ENCODE data around the gene PAIP2B. TPM values are rescaled to one million over a fixed set of nuclear protein-coding genes. Genes with fewer than 3 reads are reported as not detected.

The PAIP2B gene
- total and polyA plus RNA-seq, 10 of the 15 experiments (the other 5 are each of a cell fraction or from before 2014, with no cell fraction given): 0.06 to 0.79 (median 0.32) TPM

DNA sequence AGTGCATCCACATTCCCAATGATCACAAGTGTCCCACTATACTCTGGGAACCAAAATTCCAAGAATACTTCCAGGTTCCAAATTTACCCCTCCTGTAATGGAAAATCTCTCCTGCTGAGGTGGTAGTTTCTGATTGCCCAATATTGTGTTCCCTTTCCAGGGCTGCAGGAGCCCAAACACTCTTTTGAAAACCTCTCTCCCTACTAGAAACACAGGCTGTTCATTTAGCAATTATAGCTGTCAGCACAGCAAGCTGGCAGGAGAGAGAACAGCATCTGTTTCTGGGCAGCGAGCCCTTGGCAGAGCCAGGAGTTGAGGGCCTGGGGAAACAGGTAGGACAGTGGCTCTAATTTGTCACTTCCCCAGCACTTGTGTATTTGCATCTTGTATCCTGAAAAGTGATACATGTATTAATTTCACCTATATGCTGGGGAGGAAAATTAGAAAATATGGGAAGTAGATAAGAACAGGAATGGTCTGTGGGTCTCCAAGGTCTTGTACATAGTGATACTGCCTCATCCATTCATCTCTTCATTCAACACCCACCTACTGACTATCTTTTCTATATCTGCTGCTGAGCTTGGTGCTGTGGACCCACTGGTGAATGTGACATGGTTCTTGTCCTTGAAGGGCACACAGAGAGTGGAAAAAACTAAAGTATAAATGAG, 16.9 kb upstream of the PAIP2B start:
- H4K20me1 ChIP-seq (ENCODE audit: control insufficient read depth, insufficient read depth): no peaks in the 10 kb centered on the region
- no peak overlapping the region for H3K4me3 ChIP-seq
- H3K9me3 ChIP-seq (replicated peaks; ENCODE audit: control insufficient read depth, insufficient read depth, low read length): no peaks in the 10 kb centered on the region
- intact Hi-C loops (cut with micrococcal nuclease; ENCODE audit: unreplicated experiment): no loop called here
- no peaks in the 10 kb centered on the region for H3K27me3 ChIP-seq (replicated peaks in 1 of 2; ENCODE audit: control insufficient read depth in 2 of 2, insufficient read depth in 2 of 2, low read length in 1 of 2)
- ChIA-PET SMC1A (ENCODE audit: uncharacterized antibody, unreplicated experiment) (no interaction called here), CTCF (interaction anchor here (0.8 to 1.1 kb wide), 2 partner anchors 194 to 268 kb away, joined by 3 read pairs; no protein-coding TSS in a partner anchor), POLR2A (no interaction called here), RAD21 (ENCODE audit: unreplicated experiment) (no interaction called here)
- TF ChIP-seq, protein P1, sequence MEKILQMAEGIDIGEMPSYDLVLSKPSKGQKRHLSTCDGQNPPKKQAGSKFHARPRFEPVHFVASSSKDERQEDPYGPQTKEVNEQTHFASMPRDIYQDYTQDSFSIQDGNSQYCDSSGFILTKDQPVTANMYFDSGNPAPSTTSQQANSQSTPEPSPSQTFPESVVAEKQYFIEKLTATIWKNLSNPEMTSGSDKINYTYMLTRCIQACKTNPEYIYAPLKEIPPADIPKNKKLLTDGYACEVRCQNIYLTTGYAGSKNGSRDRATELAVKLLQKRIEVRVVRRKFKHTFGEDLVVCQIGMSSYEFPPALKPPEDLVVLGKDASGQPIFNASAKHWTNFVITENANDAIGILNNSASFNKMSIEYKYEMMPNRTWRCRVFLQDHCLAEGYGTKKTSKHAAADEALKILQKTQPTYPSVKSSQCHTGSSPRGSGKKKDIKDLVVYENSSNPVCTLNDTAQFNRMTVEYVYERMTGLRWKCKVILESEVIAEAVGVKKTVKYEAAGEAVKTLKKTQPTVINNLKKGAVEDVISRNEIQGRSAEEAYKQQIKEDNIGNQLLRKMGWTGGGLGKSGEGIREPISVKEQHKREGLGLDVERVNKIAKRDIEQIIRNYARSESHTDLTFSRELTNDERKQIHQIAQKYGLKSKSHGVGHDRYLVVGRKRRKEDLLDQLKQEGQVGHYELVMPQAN (conservative IDR thresholded peaks at IDR 0.05): no peak
- TF ChIP-seq, protein P2, sequence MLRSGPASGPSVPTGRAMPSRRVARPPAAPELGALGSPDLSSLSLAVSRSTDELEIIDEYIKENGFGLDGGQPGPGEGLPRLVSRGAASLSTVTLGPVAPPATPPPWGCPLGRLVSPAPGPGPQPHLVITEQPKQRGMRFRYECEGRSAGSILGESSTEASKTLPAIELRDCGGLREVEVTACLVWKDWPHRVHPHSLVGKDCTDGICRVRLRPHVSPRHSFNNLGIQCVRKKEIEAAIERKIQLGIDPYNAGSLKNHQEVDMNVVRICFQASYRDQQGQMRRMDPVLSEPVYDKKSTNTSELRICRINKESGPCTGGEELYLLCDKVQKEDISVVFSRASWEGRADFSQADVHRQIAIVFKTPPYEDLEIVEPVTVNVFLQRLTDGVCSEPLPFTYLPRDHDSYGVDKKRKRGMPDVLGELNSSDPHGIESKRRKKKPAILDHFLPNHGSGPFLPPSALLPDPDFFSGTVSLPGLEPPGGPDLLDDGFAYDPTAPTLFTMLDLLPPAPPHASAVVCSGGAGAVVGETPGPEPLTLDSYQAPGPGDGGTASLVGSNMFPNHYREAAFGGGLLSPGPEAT (IDR thresholded peaks at IDR 0.05; ENCODE audit: low read depth): no peak
- TF ChIP-seq, protein P3, sequence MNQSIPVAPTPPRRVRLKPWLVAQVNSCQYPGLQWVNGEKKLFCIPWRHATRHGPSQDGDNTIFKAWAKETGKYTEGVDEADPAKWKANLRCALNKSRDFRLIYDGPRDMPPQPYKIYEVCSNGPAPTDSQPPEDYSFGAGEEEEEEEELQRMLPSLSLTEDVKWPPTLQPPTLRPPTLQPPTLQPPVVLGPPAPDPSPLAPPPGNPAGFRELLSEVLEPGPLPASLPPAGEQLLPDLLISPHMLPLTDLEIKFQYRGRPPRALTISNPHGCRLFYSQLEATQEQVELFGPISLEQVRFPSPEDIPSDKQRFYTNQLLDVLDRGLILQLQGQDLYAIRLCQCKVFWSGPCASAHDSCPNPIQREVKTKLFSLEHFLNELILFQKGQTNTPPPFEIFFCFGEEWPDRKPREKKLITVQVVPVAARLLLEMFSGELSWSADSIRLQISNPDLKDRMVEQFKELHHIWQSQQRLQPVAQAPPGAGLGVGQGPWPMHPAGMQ (IDR thresholded peaks at IDR 0.05; ENCODE audit: borderline replicate concordance): no peak
- TF ChIP-seq TBL1XR1 (IDR thresholded peaks at IDR 0.05; ENCODE audit: low read depth, low read length) (no peak), SMC3 (IDR thresholded peaks at IDR 0.05; ENCODE audit: borderline replicate concordance, low read length) (no peak), SMAD5 (IDR thresholded peaks at IDR 0.05; ENCODE audit: low read depth) (no peak)
- TF ChIP-seq, protein P4, sequence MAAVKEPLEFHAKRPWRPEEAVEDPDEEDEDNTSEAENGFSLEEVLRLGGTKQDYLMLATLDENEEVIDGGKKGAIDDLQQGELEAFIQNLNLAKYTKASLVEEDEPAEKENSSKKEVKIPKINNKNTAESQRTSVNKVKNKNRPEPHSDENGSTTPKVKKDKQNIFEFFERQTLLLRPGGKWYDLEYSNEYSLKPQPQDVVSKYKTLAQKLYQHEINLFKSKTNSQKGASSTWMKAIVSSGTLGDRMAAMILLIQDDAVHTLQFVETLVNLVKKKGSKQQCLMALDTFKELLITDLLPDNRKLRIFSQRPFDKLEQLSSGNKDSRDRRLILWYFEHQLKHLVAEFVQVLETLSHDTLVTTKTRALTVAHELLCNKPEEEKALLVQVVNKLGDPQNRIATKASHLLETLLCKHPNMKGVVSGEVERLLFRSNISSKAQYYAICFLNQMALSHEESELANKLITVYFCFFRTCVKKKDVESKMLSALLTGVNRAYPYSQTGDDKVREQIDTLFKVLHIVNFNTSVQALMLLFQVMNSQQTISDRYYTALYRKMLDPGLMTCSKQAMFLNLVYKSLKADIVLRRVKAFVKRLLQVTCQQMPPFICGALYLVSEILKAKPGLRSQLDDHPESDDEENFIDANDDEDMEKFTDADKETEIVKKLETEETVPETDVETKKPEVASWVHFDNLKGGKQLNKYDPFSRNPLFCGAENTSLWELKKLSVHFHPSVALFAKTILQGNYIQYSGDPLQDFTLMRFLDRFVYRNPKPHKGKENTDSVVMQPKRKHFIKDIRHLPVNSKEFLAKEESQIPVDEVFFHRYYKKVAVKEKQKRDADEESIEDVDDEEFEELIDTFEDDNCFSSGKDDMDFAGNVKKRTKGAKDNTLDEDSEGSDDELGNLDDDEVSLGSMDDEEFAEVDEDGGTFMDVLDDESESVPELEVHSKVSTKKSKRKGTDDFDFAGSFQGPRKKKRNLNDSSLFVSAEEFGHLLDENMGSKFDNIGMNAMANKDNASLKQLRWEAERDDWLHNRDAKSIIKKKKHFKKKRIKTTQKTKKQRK (IDR thresholded peaks at IDR 0.05; ENCODE audit: low read depth, low read length): no peak
- TF ChIP-seq, protein P5, sequence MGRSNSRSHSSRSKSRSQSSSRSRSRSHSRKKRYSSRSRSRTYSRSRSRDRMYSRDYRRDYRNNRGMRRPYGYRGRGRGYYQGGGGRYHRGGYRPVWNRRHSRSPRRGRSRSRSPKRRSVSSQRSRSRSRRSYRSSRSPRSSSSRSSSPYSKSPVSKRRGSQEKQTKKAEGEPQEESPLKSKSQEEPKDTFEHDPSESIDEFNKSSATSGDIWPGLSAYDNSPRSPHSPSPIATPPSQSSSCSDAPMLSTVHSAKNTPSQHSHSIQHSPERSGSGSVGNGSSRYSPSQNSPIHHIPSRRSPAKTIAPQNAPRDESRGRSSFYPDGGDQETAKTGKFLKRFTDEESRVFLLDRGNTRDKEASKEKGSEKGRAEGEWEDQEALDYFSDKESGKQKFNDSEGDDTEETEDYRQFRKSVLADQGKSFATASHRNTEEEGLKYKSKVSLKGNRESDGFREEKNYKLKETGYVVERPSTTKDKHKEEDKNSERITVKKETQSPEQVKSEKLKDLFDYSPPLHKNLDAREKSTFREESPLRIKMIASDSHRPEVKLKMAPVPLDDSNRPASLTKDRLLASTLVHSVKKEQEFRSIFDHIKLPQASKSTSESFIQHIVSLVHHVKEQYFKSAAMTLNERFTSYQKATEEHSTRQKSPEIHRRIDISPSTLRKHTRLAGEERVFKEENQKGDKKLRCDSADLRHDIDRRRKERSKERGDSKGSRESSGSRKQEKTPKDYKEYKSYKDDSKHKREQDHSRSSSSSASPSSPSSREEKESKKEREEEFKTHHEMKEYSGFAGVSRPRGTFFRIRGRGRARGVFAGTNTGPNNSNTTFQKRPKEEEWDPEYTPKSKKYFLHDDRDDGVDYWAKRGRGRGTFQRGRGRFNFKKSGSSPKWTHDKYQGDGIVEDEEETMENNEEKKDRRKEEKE (IDR thresholded peaks at IDR 0.05): no peak
- TF ChIP-seq, protein P6, sequence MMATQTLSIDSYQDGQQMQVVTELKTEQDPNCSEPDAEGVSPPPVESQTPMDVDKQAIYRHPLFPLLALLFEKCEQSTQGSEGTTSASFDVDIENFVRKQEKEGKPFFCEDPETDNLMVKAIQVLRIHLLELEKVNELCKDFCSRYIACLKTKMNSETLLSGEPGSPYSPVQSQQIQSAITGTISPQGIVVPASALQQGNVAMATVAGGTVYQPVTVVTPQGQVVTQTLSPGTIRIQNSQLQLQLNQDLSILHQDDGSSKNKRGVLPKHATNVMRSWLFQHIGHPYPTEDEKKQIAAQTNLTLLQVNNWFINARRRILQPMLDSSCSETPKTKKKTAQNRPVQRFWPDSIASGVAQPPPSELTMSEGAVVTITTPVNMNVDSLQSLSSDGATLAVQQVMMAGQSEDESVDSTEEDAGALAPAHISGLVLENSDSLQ (IDR thresholded peaks at IDR 0.05): no peak
- H3K79me2 ChIP-seq (ENCODE audit: control insufficient read depth, insufficient read depth, low read length): no peaks in the 10 kb centered on the region
- H3K9ac ChIP-seq (ENCODE audit: control insufficient read depth, insufficient read depth, low read length): no peak overlapping the region
- no peak overlapping the region for H3K27ac ChIP-seq (ENCODE audit: control insufficient read depth, insufficient read depth)
- 33% methylated on average over 1 of the region's 1 CpG for WGBS (ENCODE audit: insufficient coverage, insufficient replicate concordance, low lambda C conversion rate, missing lambda C conversion rate)
- H3K4me2 ChIP-seq (ENCODE audit: control insufficient read depth, insufficient read depth): no peak overlapping the region
- FAIRE-seq (no peak), ATAC-seq (no peak), DNase-seq (ENCODE audit: low read depth, low spot score) (no peak)
- no peak overlapping the region for H2AFZ ChIP-seq (ENCODE audit: control insufficient read depth, low read depth, low read length)
- no TSS peak for BruUV-seq (replicated peaks)
- H3K4me1 ChIP-seq (ENCODE audit: control insufficient read depth, insufficient read depth, low read length): no peaks in the 10 kb centered on the region
- no peaks in the 10 kb centered on the region for H3K36me3 ChIP-seq (ENCODE audit: control insufficient read depth in 2 of 2, insufficient read depth in 2 of 2, low read length in 1 of 2)
- in situ Hi-C loops (cut with MboI): no loop called here
